H1 (cell line): ENCODE measurements around the gene ANO9. TPM values are rescaled to one million over a fixed set of nuclear protein-coding genes. Genes with fewer than 3 reads are reported as not detected.

Experiments used
- RXRA ChIP-seq: IDR thresholded peaks from 2 replicates; pipeline ENCODE4 v1.6.1; 2011; ENCODE audit warnings: low read depth, mild to moderate bottlenecking, low read length, moderate library complexity; ENCODE audit not compliant: insufficient read depth
- polyA plus RNA-seq, 7 experiments: library from polyadenylated mRNA; depleted of rRNA in 3 of 7; stranded (reverse) in 5 of 7; unstranded in 2 of 7; fragments of >200 nt in 5 of 7; fragments of 200-250 nt in 2 of 7; gene quantifications; 1 replicate in 5 of 7; 2 replicates in 1 of 7; 4 replicates in 1 of 7; pipeline versions ENCODE4 v1.2.1 to v1.2.3, GENCODE V29; 2011 to 2013; ENCODE audit warnings: missing spikeins in 2 of 7, mixed read lengths in 2 of 7
- total RNA-seq: library from RNA; stranded (reverse); fragmentation: NEBNext Ultra II Directional; extraction: Animal tissue kit (Norgen Biotek cat#: 25700); gene quantifications from 2 replicates; pipeline ENCODE4 v1.2.1, GENCODE V29; 2021

Gene ANO9
- total and polyA plus RNA-seq, 2 of the 8 experiments (the other 6 are each of a cell fraction or from before 2014, with no cell fraction given), result 20.0 to 20.7 TPM

DNA sequence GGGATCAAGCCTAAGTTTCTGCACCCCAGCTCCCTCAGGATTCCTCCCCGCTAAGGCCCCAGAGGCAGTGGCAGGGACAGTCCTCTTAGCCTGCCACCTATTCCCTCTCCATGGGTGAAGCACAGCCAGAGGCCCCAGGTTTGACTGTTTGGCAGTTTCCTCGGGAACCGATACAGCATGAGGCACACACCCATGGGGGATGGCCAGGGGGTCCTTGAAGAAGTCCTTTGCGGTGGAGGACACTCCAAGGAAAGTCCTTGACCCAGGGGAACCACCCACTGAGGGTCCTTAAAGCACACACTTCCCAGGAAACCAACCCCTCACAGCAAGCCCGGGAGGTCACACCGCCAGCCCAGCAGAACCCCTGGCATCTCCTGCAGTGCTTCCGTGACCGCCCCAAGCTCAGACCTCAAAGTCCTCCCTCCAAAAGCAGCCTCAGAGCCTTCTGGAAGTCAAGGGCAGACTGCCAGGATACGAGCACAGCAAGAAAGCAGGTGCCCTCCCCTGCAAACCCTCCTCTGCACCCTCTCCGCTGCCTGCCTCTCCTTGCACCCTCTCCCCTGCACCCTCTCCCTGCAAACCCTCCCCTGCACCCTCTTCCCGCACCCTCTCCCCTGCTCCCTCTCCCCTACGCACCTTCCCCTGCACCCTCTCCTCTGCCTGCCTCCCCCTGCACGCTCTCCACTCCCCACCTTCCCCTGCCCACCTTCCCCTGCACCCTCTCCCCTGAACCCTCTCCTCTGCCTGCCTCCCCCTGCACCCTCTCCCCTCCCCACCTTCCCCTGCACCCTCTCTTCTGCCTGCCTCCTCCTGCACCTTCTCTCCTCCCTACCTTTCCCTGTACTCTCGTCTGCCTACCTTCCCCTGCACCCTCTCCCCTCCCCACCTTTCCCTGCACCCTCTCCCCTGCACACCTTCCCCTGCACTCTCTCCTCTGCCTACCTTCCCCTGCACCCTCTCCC is 28.4 kb downstream of the ANO9 start (continued):
- TF ChIP-seq RXRA, result no peak
